Measurements from ENCODE around the gene B4GALT5. TPM values are rescaled to one million over a fixed set of nuclear protein-coding genes. Genes with fewer than 3 reads are reported as not detected.

Gene B4GALT5
- total RNA-seq, 1 experiment from 2014 or later = 3.7 TPM

DNA sequence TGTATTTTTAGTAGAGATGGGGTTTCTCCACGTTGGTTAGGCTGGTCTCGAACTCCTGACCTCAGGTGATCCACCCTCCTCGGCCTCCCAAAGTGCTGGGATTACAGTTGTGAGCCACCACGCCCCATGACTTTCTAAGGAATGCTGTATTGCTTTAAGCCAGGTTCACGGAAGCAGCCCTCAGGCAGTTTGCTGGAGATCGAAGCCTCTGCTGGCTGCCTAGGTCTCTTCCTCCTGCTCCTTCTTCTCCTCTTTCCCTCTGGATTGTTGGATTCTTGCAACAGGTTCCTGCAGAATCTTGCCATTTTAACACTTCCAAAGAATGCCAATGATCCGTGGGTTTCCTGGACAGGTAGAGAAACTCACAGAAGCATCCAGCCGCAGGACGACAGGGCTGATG, 29.3 kb upstream of the B4GALT5 start:
- H3K9me3 ChIP-seq (ENCODE audit: low read length) = no peaks in the 10 kb centered on the region
- no peaks in the 10 kb centered on the region for H3K79me2 ChIP-seq (ENCODE audit: low read length)
- DNase-seq = no peak
- H3K4me1 ChIP-seq (ENCODE audit: low read length) = no peaks in the 10 kb centered on the region
- no peak overlapping the region for H3K27ac ChIP-seq (ENCODE audit: low read length)
- H3K4me2 ChIP-seq (ENCODE audit: low read depth, low read length, poor library complexity, severe bottlenecking) = no peak overlapping the region
- H3K9ac ChIP-seq (ENCODE audit: low read length) = no peak overlapping the region
- no peaks in the 10 kb centered on the region for H3K27me3 ChIP-seq (ENCODE audit: low read length)
- no peaks in the 10 kb centered on the region for H3K9me2 ChIP-seq (replicated peaks; ENCODE audit: insufficient read depth, low read length)
- H3K36me3 ChIP-seq (ENCODE audit: insufficient read depth, low read length) = no peaks in the 10 kb centered on the region
- H2AFZ ChIP-seq (ENCODE audit: low read length) = no peak overlapping the region
- no peaks in the 10 kb centered on the region for H4K20me1 ChIP-seq (ENCODE audit: insufficient read depth, low read depth, low read length)
- H3K4me3 ChIP-seq (ENCODE audit: low read length) = no peak overlapping the region

DNA sequence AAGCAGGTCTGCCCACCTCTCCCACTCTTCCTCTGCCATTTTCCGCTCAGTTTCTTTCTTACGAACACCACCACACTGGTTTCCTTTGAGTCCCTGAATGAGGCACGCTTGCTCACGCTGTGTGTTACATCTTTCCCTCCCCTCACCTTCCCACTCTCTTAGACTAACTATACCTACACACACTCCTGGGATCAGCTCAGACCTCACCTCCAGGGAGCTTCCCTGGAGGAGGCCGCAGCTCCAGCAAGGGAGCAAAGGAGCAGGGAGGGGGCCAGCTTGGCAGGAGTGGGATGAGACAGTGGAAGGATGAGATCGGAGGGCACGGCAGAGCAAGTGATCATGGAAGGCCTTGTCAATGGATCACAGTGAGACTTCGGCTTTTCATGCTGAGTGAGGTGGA, 28.3 kb upstream of the B4GALT5 start:
- no peak overlapping the region for H3K9ac ChIP-seq (ENCODE audit: low read length)
- no peaks in the 10 kb centered on the region for H3K36me3 ChIP-seq (ENCODE audit: insufficient read depth, low read length)
- no peak overlapping the region for H3K4me2 ChIP-seq (ENCODE audit: low read depth, low read length, poor library complexity, severe bottlenecking)
- H3K9me3 ChIP-seq (ENCODE audit: low read length) = no peaks in the 10 kb centered on the region
- H3K27ac ChIP-seq (ENCODE audit: low read length) = no peak overlapping the region
- no peaks in the 10 kb centered on the region for H3K4me1 ChIP-seq (ENCODE audit: low read length)
- H4K20me1 ChIP-seq (ENCODE audit: insufficient read depth, low read depth, low read length) = no peaks in the 10 kb centered on the region
- no peak overlapping the region for H2AFZ ChIP-seq (ENCODE audit: low read length)
- H3K79me2 ChIP-seq (ENCODE audit: low read length) = no peaks in the 10 kb centered on the region
- no peak for DNase-seq
- no peak overlapping the region for H3K4me3 ChIP-seq (ENCODE audit: low read length)
- H3K9me2 ChIP-seq (replicated peaks; ENCODE audit: insufficient read depth, low read length) = no peaks in the 10 kb centered on the region
- H3K27me3 ChIP-seq (ENCODE audit: low read length) = no peaks in the 10 kb centered on the region

DNA sequence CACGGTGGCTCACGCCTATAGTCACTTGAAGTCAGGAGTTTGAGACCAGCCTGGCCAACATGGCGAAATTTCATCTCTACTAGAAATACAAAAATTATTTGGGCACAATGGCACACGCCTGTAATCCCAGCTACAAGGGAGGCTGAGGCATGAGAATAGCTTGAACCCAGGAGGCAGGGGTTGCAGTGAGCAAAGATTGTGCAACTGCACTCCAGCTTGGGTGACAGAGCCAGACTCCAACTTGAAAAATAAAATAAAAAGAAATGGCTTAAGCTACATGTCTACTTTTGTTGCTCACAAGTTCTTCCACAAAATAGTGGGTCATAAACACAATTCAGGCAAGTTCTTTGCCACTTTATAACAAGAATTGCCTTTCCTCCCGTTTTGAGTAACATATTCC, 27.1 kb upstream of the B4GALT5 start:
- Histone ChIP-seq H3K4me2 (ENCODE audit: low read depth, low read length, poor library complexity, severe bottlenecking) (no peak overlapping the region), H3K36me3 (ENCODE audit: insufficient read depth, low read length) (no peaks in the 10 kb centered on the region), H2AFZ (ENCODE audit: low read length) (no peak overlapping the region), H3K27ac (ENCODE audit: low read length) (no peak overlapping the region), H3K4me3 (ENCODE audit: low read length) (no peak overlapping the region), H3K79me2 (ENCODE audit: low read length) (no peaks in the 10 kb centered on the region), H3K9me2 (replicated peaks; ENCODE audit: insufficient read depth, low read length) (no peaks in the 10 kb centered on the region), H4K20me1 (ENCODE audit: insufficient read depth, low read depth, low read length) (no peaks in the 10 kb centered on the region), H3K4me1 (ENCODE audit: low read length) (no peaks in the 10 kb centered on the region), H3K9me3 (ENCODE audit: low read length) (no peaks in the 10 kb centered on the region), H3K9ac (ENCODE audit: low read length) (no peak overlapping the region), H3K27me3 (ENCODE audit: low read length) (no peaks in the 10 kb centered on the region)
- no peak for DNase-seq

GRCh38 chr20:49739042-49739441, 25.4 kb upstream of the B4GALT5 start:
- Histone ChIP-seq H3K9ac (ENCODE audit: low read length) (no peak overlapping the region), H3K27me3 (ENCODE audit: low read length) (no peaks in the 10 kb centered on the region), H3K4me2 (ENCODE audit: low read depth, low read length, poor library complexity, severe bottlenecking) (no peak overlapping the region), H3K36me3 (ENCODE audit: insufficient read depth, low read length) (no peaks in the 10 kb centered on the region), H4K20me1 (ENCODE audit: insufficient read depth, low read depth, low read length) (no peaks in the 10 kb centered on the region), H2AFZ (ENCODE audit: low read length) (no peak overlapping the region), H3K4me3 (ENCODE audit: low read length) (no peak overlapping the region), H3K27ac (ENCODE audit: low read length) (no peak overlapping the region), H3K9me3 (ENCODE audit: low read length) (no peaks in the 10 kb centered on the region), H3K4me1 (ENCODE audit: low read length) (no peaks in the 10 kb centered on the region), H3K79me2 (ENCODE audit: low read length) (no peaks in the 10 kb centered on the region), H3K9me2 (replicated peaks; ENCODE audit: insufficient read depth, low read length) (no peaks in the 10 kb centered on the region)
- no peak for DNase-seq

DNA sequence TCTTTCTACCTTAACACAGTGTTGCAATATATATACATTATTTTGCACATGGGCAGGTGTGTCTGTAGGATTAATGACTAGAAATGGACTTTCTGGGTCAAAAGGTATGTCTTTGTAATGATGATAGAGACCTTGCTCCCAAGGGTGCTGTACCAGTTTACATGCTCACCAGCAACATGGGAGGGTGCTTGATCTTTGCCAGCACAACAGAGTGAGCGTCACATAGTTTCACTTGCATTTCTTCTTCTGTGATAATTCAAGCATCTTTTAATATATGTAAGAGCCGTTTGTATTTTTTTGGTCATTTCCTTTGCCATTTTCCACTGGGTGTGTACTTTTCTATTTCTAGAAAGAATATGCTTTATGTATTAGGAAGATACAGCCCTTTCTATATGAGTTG, 23.6 kb upstream of the B4GALT5 start:
- Histone ChIP-seq H3K36me3 (ENCODE audit: insufficient read depth, low read length) (no peaks in the 10 kb centered on the region), H2AFZ (ENCODE audit: low read length) (no peak overlapping the region), H3K9me2 (replicated peaks; ENCODE audit: insufficient read depth, low read length) (no peaks in the 10 kb centered on the region), H3K79me2 (ENCODE audit: low read length) (no peaks in the 10 kb centered on the region), H3K4me1 (ENCODE audit: low read length) (no peaks in the 10 kb centered on the region), H4K20me1 (ENCODE audit: insufficient read depth, low read depth, low read length) (no peaks in the 10 kb centered on the region), H3K9ac (ENCODE audit: low read length) (no peak overlapping the region), H3K4me2 (ENCODE audit: low read depth, low read length, poor library complexity, severe bottlenecking) (no peak overlapping the region), H3K9me3 (ENCODE audit: low read length) (no peaks in the 10 kb centered on the region), H3K4me3 (ENCODE audit: low read length) (no peak overlapping the region), H3K27me3 (ENCODE audit: low read length) (no peaks in the 10 kb centered on the region), H3K27ac (ENCODE audit: low read length) (no peak overlapping the region)
- no peak for DNase-seq

DNA sequence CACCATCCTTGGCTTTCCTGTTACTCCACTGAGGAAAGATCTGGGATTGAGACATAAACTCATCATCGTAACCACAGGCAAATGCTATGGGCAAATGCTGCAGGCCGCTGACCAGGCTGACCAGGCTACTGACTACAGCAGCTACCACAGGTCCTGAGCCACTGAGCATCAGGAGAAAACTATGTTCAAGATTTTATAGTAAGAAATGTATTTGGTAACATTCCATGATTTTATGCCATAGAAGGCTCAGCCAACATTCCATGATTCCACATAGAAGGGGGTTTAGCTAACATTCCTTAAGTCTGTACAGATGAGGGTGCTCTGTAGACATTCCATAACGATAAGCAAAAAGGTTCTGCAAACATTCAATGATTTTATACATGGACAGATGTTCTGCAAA, 16.1 kb upstream of the B4GALT5 start:
- DNase-seq = no peak
- Histone ChIP-seq H3K9ac (ENCODE audit: low read length) (no peak overlapping the region), H3K4me1 (ENCODE audit: low read length) (no peaks in the 10 kb centered on the region), H3K4me3 (ENCODE audit: low read length) (no peak overlapping the region), H3K27me3 (ENCODE audit: low read length) (no peaks in the 10 kb centered on the region), H3K4me2 (ENCODE audit: low read depth, low read length, poor library complexity, severe bottlenecking) (no peak overlapping the region), H3K9me3 (ENCODE audit: low read length) (no peaks in the 10 kb centered on the region), H3K36me3 (ENCODE audit: insufficient read depth, low read length) (no peaks in the 10 kb centered on the region), H3K9me2 (replicated peaks; ENCODE audit: insufficient read depth, low read length) (no peaks in the 10 kb centered on the region), H3K27ac (ENCODE audit: low read length) (no peak overlapping the region), H2AFZ (ENCODE audit: low read length) (no peak overlapping the region), H4K20me1 (ENCODE audit: insufficient read depth, low read depth, low read length) (no peaks in the 10 kb centered on the region), H3K79me2 (ENCODE audit: low read length) (no peaks in the 10 kb centered on the region)

GRCh38 chr20:49727894-49728885, 14.5 kb upstream of the B4GALT5 start:
- Histone ChIP-seq H3K4me3 (ENCODE audit: low read length) (no peak overlapping the region), H3K79me2 (ENCODE audit: low read length) (no peaks in the 10 kb centered on the region), H4K20me1 (ENCODE audit: insufficient read depth, low read depth, low read length) (no peaks in the 10 kb centered on the region), H2AFZ (ENCODE audit: low read length) (no peak overlapping the region), H3K9me3 (ENCODE audit: low read length) (no peaks in the 10 kb centered on the region), H3K27ac (ENCODE audit: low read length) (no peak overlapping the region), H3K27me3 (ENCODE audit: low read length) (no peaks in the 10 kb centered on the region), H3K9me2 (replicated peaks; ENCODE audit: insufficient read depth, low read length) (no peaks in the 10 kb centered on the region), H3K4me2 (ENCODE audit: low read depth, low read length, poor library complexity, severe bottlenecking) (no peak overlapping the region), H3K36me3 (ENCODE audit: insufficient read depth, low read length) (no peaks in the 10 kb centered on the region), H3K4me1 (ENCODE audit: low read length) (no peaks in the 10 kb centered on the region), H3K9ac (ENCODE audit: low read length) (no peak overlapping the region)
- DNase-seq = no peak

- Histone ChIP-seq H3K4me1 (ENCODE audit: low read length) (no peaks in the 10 kb centered on the region), H3K36me3 (ENCODE audit: insufficient read depth, low read length) (no peaks in the 10 kb centered on the region), H3K9me3 (ENCODE audit: low read length) (no peaks in the 10 kb centered on the region), H3K4me2 (ENCODE audit: low read depth, low read length, poor library complexity, severe bottlenecking) (no peak overlapping the region), H2AFZ (ENCODE audit: low read length) (no peak overlapping the region), H3K79me2 (ENCODE audit: low read length) (no peaks in the 10 kb centered on the region), H3K9me2 (replicated peaks; ENCODE audit: insufficient read depth, low read length) (no peaks in the 10 kb centered on the region), H3K27me3 (ENCODE audit: low read length) (no peaks in the 10 kb centered on the region), H3K4me3 (ENCODE audit: low read length) (no peak overlapping the region), H3K27ac (ENCODE audit: low read length) (no peak overlapping the region), H4K20me1 (ENCODE audit: insufficient read depth, low read depth, low read length) (no peaks in the 10 kb centered on the region), H3K9ac (ENCODE audit: low read length) (no peak overlapping the region)
- no peak for DNase-seq
Observed at GRCh38 chr20:49727478-49727877, 13.8 kb upstream of the B4GALT5 start.
